ENCODE data around the gene CPLANE2. TPM values are rescaled to one million over a fixed set of nuclear protein-coding genes. Genes with fewer than 3 reads are reported as not detected.
"Not testable (repeated sequence)": the region's sequence is repeated elsewhere in the genome, so short reads cannot be mapped to it uniquely, and the experiment has no call there.

Gene CPLANE2
- total RNA-seq, 2 experiments from 2014 or later = 3.9 to 5.0 TPM

DNA sequence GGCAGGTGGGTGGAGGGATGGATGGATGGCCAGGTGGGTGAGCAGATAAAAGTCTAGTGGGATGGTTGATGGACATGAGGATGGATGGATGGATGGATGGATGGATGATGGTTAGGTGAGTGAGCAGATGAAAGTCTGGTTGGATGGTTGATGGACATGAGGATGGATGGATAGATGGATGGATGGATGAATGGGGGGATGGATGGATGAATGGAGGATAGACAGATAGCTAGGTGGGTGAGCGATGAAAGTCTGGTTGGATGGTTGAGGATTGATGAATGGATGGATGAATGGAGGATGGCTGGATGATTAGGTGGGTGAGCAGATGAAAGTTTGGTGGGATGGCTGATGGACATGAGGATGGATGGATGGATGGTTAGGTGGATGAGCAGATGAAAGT lies 15.5 kb downstream of the CPLANE2 start:
- Mint-ChIP-seq H3K27ac (no peak overlapping the region), H3K36me3 (peaks cover 5% of the 10 kb centered on the region)
- POLR2A ChIA-PET = no interaction called here

DNA sequence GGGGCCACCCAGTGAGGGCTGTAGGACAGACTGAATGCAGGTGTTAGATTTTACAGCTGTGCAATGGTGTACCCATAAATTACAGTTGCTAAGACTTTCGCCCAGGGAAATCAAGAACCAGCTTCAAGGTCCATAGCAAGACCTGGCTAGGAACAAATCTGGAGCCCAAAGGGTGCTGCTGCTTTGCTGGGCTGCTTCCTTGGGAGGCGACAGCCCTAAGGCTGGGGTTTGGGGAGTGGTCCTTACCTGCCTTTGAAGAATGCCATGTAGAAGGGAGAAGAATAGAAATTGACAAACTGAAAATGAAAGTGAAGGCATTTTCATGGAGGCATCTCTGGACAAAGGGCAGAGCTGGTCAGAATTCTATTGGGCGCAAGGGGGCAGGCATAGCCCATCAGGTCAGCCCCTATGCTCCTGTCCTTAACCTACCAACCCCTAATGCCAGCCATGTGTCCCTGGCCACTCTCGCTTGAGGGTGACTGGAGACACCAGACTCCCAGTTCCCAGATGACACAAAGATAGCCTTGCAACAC lies 16.9 kb downstream of the CPLANE2 start:
- CTCF ChIA-PET = no interaction called here
- intact Hi-C loops (cut with micrococcal nuclease) = loop anchor here (10.0 kb wide), 1 partner anchor 695 kb away; the partner anchor contains the start of genes CASP9 and DNAJC16
- Mint-ChIP-seq H3K36me3 (no peaks in the 10 kb centered on the region), H3K4me3 (no peak overlapping the region), H3K27me3 (peaks cover 6% of the 10 kb centered on the region), H3K9me3 (no peaks in the 10 kb centered on the region), H3K4me1 (ENCODE audit: low read depth) (peaks cover 10% of the 10 kb centered on the region), H3K27ac (no peak overlapping the region)
- POLR2A ChIA-PET = no interaction called here
- DNase-seq = no peak

More for the DNA sequence above, 15.5 kb downstream of the CPLANE2 start:
- Mint-ChIP-seq H3K4me1 (ENCODE audit: low read depth) (peaks cover 2% of the 10 kb centered on the region), H3K27me3 (peaks cover 11% of the 10 kb centered on the region), H3K4me3 (no peak overlapping the region), H3K9me3 (no peaks in the 10 kb centered on the region)
- intact Hi-C loops (cut with micrococcal nuclease) = no loop called here
- CTCF ChIA-PET = interaction anchor here (1.7 kb wide), 1 partner anchor 139 kb away, joined by 4 read pairs; no protein-coding TSS in a partner anchor
- DNase-seq = no peak

DNA sequence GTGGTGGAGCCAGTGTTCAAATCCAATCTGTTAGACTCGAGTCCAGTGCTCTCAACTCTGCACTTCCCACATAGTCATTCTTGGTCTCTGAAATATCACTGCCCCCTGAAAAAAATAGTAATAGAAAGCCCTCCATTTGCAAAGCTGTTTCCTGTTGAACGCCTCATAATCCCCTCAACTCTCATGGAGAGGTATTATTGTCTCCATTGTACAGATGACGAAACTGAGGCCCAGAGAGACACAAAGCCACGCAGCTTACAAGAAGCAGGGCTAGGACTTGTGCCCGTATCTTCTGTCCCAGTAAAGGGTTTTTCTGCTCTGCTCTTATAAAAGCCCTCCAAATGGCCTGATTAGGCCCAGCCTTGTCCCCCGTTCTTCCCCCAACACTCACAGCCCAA lies 18.3 kb downstream of the CPLANE2 start:
- DNase-seq = no peak
- Mint-ChIP-seq H3K4me3 (no peak overlapping the region), H3K4me1 (ENCODE audit: low read depth) (peaks cover 10% of the 10 kb centered on the region), H3K9me3 (no peaks in the 10 kb centered on the region), H3K36me3 (no peaks in the 10 kb centered on the region), H3K27me3 (peaks cover 2% of the 10 kb centered on the region), H3K27ac (no peak overlapping the region)
- intact Hi-C loops (cut with micrococcal nuclease) = loop anchor here (10.0 kb wide), 1 partner anchor 694 kb away; the partner anchor contains the start of genes CASP9 and DNAJC16
- POLR2A ChIA-PET = no interaction called here
- CTCF ChIA-PET = no interaction called here

DNA sequence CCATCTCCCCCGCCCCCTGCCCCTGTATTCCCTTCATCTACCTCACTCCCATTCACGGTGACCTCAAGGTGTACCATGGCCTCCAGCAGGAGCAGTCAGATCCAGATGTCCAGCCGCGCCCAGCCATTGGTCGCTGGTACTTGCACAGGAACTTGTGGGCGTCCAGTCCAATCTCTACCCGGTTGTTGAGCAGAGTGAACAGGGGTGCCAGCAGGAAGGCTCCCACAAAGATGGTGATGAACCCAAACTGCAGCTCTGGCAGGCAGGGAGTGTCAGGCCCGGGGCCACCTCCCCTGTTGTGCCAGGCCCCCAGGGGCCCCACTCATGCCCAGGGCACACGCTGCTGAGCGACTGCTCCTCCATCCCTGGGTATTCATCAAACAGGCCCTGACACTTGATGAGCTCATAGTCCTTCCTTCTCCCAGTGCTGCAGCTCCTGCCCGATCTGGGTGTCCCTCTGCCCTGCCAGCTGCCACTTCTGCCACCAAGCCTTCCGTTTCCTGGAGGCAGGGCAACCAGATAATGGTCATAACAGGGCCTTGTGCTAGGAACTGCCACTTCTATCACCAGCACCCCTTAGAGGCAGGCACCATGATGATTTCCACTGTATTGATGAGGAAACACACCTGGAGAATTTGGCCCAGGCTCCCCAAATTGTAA lies 18.8 kb downstream of the CPLANE2 start:
- Mint-ChIP-seq H3K4me1 (ENCODE audit: low read depth) (peaks cover 10% of the 10 kb centered on the region), H3K4me3 (peak overlapping the region; percentile 3), H3K27me3 (peaks cover 2% of the 10 kb centered on the region), H3K9me3 (no peaks in the 10 kb centered on the region), H3K36me3 (no peaks in the 10 kb centered on the region), H3K27ac (no peak overlapping the region)
- intact Hi-C loops (cut with micrococcal nuclease) = loop anchor here (10.0 kb wide), 1 partner anchor 693 kb away; the partner anchor contains the start of genes CASP9 and DNAJC16
- POLR2A ChIA-PET = no interaction called here
- CTCF ChIA-PET = interaction anchor here (1.1 to 1.5 kb wide), 2 partner anchors 12 to 14 kb away, joined by 3 to 5 read pairs; no protein-coding TSS in a partner anchor
- DNase-seq = no peak

DNA sequence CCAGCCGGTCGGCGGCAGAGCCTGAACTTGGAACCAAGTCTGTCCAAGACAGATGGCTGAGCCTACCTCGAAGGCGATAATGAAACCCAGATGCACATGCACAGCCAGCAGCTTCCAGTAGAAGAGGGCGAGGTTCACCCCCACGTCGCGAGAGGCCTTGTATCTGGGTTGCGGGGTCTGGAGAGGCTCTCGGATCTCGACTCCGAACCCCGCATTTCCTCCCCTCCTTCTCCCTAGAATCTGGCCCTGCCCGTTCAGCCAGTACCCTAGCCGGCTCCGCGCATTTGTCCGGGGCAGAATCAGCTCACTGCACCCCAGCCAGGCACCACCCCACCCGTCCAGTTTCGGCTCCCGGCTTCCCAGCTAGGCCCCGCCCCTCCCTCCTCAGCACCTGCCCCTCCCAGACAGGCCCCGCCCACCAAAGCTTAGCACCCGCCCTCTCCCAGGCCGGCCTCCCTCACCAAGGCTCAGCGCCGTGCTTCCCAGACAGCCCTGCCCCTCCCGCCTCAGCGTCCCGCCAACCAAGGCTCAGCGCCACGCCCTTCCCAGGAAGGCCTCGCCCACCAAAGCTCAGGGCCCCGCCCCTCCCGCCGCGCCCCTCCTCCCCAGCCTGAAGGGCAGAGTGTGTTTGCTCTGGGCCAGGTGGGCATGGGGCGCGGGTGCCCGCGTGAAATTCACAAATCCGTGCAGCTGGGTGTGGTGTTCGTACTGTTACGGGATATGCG lies 19.8 kb downstream of the CPLANE2 start:
- Mint-ChIP-seq H3K4me1 (ENCODE audit: low read depth) (peaks cover 10% of the 10 kb centered on the region), H3K27ac (no peak overlapping the region), H3K9me3 (no peaks in the 10 kb centered on the region), H3K4me3 (peak overlapping the region; percentile 81), H3K36me3 (no peaks in the 10 kb centered on the region), H3K27me3 (peaks cover 2% of the 10 kb centered on the region)
- ChIA-PET CTCF (interaction anchor here (1.1 to 1.6 kb wide), 4 partner anchors 11 to 135 kb away, joined by 3 to 5 read pairs (median 4); no protein-coding TSS in a partner anchor), POLR2A (interaction anchor here (1.7 to 2.2 kb wide), 2 partner anchors 11 to 12 kb away, joined by 4 to 12 read pairs; no protein-coding TSS in a partner anchor)
- intact Hi-C loops (cut with micrococcal nuclease) = loop anchor here (1.0 to 10.0 kb wide), 3 partner anchors 11 to 692 kb away; partner anchors contain the start of genes CASP9 and DNAJC16
- DNase-seq = peak; percentile 98

DNA sequence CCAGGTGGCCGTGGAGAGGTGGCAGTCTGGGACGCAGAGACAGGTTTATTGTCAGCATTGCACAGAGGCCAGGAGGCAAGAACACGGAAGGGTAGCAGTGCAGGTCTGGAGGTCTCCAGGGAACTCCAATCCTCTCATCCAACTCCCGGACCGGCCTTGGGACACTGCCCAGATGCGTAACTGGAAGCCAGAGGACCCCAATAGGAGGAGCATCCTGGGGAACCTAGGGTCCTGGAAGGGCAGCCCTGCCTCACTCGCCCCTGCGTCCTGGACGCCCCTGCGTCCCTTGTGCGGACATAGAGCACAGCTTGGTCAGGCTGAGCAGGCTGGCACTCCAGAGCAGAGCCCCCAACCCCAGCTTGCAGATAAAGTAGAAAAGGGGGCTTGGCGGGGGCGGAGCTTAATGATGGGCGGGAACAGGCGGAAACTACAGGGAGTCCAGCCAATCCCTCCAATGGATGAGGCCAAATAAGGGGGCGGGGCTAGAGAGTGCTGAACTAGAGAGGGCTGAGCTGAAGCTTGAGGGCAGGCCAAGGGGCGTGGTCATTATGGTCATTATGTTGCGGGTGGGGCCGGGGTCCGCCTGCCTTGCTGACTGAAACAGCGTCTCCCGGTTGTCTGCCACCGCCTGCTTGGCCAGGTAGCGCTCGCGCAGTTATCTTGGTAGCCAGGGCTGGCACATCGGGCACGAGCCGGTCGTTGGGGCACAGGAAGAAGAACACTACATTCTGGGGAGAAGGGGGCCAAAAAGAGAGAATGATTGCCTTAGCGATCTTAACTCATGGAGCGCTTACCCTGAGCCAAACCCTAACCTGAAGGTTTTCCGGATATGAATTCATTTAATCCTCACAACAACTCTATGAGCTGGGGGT lies 20.9 kb downstream of the CPLANE2 start:
- H3K9me3 Mint-ChIP-seq = no peaks in the 10 kb centered on the region
- intact Hi-C loops (cut with micrococcal nuclease) = loop anchor here (10.0 kb wide), 1 partner anchor 691 kb away; the partner anchor contains the start of genes CASP9 and DNAJC16
- peak; percentile 83 for DNase-seq
- peaks cover 2% of the 10 kb centered on the region for H3K27me3 Mint-ChIP-seq
- POLR2A ChIA-PET = interaction anchor here (1.7 to 2.2 kb wide), 2 partner anchors 10 to 13 kb away, joined by 4 to 12 read pairs; no protein-coding TSS in a partner anchor
- H3K4me1 Mint-ChIP-seq (ENCODE audit: low read depth) = peaks cover 10% of the 10 kb centered on the region
- H3K27ac Mint-ChIP-seq = no peak overlapping the region
- no peaks in the 10 kb centered on the region for H3K36me3 Mint-ChIP-seq
- CTCF ChIA-PET = interaction anchor here (1.1 to 1.6 kb wide), 3 partner anchors 12 to 134 kb away, joined by 3 to 5 read pairs (median 4); no protein-coding TSS in a partner anchor
- peak overlapping the region; percentile 81 for H3K4me3 Mint-ChIP-seq

DNA sequence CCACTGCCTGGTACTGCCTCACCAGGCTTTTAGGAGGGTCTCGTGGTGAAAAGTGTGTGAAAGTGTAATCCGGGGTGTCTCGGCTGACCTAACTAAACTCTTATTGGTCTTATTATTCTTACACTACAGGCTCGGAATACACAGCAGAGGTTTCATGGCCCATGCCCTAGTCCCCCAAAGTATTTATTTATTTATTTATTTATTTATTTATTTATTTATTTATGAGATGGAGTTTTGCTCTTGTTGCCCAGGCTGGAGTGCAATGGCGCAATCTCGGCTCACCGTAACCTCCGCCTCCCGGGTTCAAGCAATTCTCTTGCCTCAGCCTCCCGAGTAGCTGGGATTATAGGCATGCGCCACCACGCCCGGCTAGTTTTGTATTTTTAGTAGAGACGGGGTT lies 21.7 kb downstream of the CPLANE2 start:
- H3K4me3 Mint-ChIP-seq; DNase-seq; H3K4me1 Mint-ChIP-seq (ENCODE audit: low read depth); H3K36me3 Mint-ChIP-seq; H3K27me3 Mint-ChIP-seq; POLR2A ChIA-PET; H3K9me3 Mint-ChIP-seq; CTCF ChIA-PET; H3K27ac Mint-ChIP-seq: not testable (repeated sequence)
- intact Hi-C loops (cut with micrococcal nuclease) = loop anchor here (10.0 kb wide), 1 partner anchor 690 kb away; the partner anchor contains the start of genes CASP9 and DNAJC16

DNA sequence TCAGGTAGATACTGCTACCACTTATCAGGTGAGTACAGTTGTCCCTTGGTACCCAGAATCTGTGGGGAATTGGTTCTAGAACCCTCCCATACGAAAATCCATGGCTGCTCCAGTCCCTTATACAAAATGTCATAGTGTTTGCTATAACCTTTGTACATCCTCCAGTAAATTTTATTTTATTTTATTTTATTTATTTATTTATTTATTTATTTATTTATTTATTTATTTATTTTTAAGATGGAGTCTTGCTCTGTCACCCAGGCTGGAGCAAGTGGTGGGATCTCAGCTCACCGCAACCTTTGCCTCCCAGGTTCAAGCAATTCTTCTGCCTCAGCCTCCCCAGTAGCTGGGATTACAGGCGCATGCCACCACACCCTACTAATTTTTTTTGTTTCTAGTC lies 23.4 kb downstream of the CPLANE2 start:
- H3K27me3 Mint-ChIP-seq; H3K4me3 Mint-ChIP-seq; H3K9me3 Mint-ChIP-seq; H3K36me3 Mint-ChIP-seq; H3K4me1 Mint-ChIP-seq (ENCODE audit: low read depth); DNase-seq; H3K27ac Mint-ChIP-seq; POLR2A ChIA-PET: not testable (repeated sequence)
- CTCF ChIA-PET = interaction anchor here (1.1 to 1.5 kb wide), 2 partner anchors 131 to 134 kb away, joined by 3 to 4 read pairs; no protein-coding TSS in a partner anchor
- intact Hi-C loops (cut with micrococcal nuclease) = loop anchor here (10.0 kb wide), 1 partner anchor 689 kb away; the partner anchor contains the start of genes CASP9 and DNAJC16

DNA sequence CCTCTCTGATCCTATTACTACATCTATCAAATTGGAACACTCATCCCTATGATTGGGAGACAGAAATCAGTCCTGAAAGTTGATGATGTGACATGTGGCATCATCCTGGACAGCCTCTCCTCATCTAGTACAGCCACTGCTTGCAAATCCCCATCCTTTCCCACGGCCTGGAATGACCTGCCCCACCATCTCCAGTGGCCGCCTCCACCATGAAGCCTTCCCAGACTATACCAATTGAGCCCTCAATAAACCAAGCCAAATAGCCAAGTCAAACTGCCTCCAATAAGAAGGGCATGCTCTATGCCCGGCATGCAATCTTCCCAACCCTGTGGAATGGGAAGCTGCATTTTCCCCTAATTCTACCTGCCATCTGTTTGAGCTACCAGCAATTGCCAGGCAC lies 24.0 kb downstream of the CPLANE2 start:
- POLR2A ChIA-PET = no interaction called here
- CTCF ChIA-PET = interaction anchor here (1.1 to 1.5 kb wide), 2 partner anchors 131 to 134 kb away, joined by 3 to 4 read pairs; no protein-coding TSS in a partner anchor
- Mint-ChIP-seq H3K27me3 (peaks cover 2% of the 10 kb centered on the region), H3K27ac (no peak overlapping the region), H3K4me1 (ENCODE audit: low read depth) (peaks cover 10% of the 10 kb centered on the region), H3K36me3 (no peaks in the 10 kb centered on the region), H3K9me3 (no peaks in the 10 kb centered on the region), H3K4me3 (no peak overlapping the region)
- intact Hi-C loops (cut with micrococcal nuclease) = loop anchor here (10.0 kb wide), 1 partner anchor 688 kb away; the partner anchor contains the start of genes CASP9 and DNAJC16
- no peak for DNase-seq

DNA sequence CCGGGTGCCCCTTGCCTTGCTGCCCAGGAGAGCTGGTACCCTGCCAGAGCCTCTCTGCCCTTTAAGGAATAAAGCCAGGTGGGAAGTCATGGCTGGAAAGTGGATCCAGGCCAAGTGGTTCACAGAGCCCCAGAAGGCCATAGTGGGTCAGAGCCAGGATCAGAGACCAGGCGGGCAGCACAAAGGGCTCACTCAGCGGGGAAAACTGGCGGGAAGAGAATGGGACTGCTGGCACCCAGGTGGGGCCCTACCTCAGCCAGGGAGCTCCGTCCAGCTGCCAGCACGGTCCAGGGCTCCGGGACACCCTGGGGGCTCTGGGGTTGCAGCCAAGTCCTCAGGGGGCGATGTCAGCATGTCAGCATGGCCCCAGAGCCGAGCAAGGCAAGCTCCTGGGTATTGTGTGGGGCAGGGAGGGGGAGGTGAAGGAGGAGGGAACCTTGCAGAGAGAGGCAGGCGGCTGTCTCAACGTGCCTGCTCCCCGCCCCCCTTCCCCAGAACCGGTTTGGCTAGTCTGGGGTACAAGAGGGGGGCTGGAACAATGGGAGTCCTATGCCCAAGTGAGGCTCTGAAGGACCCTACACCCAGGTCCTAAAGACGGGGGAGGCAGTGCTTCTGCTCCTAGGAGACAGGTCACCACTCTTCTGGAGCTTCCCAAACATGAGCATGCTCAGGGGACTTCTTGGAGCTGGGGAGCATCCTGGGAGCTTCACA lies 24.6 kb downstream of the CPLANE2 start, which contains the start of gene ARHGEF19:
ARHGEF19 (minus strand) TSS at position 402 of the 711 bp plus-strand sequence. CDS start 3,598 bp downstream, outside the sequence.
- CTCF ChIA-PET = interaction anchor here (1.1 to 1.5 kb wide), 2 partner anchors 130 to 133 kb away, joined by 3 to 4 read pairs; no protein-coding TSS in a partner anchor
- H3K36me3 Mint-ChIP-seq = no peaks in the 10 kb centered on the region
- H3K27ac Mint-ChIP-seq = no peak within 1 kb of the TSS
- no peaks in the 10 kb centered on the region for H3K9me3 Mint-ChIP-seq
- H3K4me3 Mint-ChIP-seq = no peak within 1 kb of the TSS
- intact Hi-C loops (cut with micrococcal nuclease) = loop anchor here (10.0 kb wide), 1 partner anchor 688 kb away; the partner anchor contains the start of genes CASP9 and DNAJC16
- no peak for DNase-seq
- POLR2A ChIA-PET = no interaction called here
- H3K27me3 Mint-ChIP-seq = peaks cover 2% of the 10 kb centered on the region
- H3K4me1 Mint-ChIP-seq (ENCODE audit: low read depth) = peaks cover 10% of the 10 kb centered on the region
